OCI-LY3 (cell line): Measurements from ENCODE around the gene C1orf226.
A peak's percentile ranks its signal among the peaks of the same experiment; 100 is the strongest.
"Not testable (repeated sequence)": the region's sequence is repeated elsewhere in the genome, so short reads cannot be mapped to it uniquely, and the experiment has no call there.

Experiments used
- H2AFZ ChIP-seq: fragments of 200-600, 300-600 bp; shearing (Covaris generic); 2 replicates; pipeline ENCODE4 v1.6.0; 2014; ENCODE audit warnings: antibody characterized with exemption, low read depth, low read length
- H3K27ac ChIP-seq: fragments of 200-600, 300-600 bp; sonication (generic); 2 replicates; pipeline ENCODE4 v1.5.1; 2014; ENCODE audit warnings: mild to moderate bottlenecking, low read length, moderate library complexity, mixed read lengths
- H3K27me3 ChIP-seq: fragments of 200-600, 300-600 bp; sonication (generic); 2 replicates; pipeline ENCODE4 v1.6.1; 2014; ENCODE audit warnings: low read depth, low read length, mixed read lengths
- H3K36me3 ChIP-seq: fragments of 200-600, 300-600 bp; sonication (generic); replicated peaks from 2 replicates; pipeline ENCODE3; 2014; ENCODE audit warnings: low read depth, low read length, mixed read lengths
- H3K4me1 ChIP-seq: fragments of 300-600, 200-600 bp; sonication (generic); 2 replicates; pipeline ENCODE4 v1.6.1; 2014; ENCODE audit warnings: low read length, mixed read lengths
- H3K4me2 ChIP-seq: fragments of 200-600, 300-600 bp; sonication (generic); 2 replicates; pipeline ENCODE4 v1.6.1; 2014; ENCODE audit warnings: low read length, mixed read lengths
- H3K4me3 ChIP-seq: fragments of 300-600, 200-600 bp; sonication (generic); 2 replicates; pipeline ENCODE4 v1.5.1; 2014; ENCODE audit warnings: antibody characterized with exemption, mild to moderate bottlenecking, low read length, moderate library complexity
- H3K79me2 ChIP-seq: fragments of 300-600, 200-600 bp; shearing (Covaris generic); 2 replicates; pipeline ENCODE4 v1.6.1; 2014; ENCODE audit warnings: mild to moderate bottlenecking, low read length, mixed read lengths
- H3K9ac ChIP-seq: fragments of 300-600, 200-600 bp; shearing (Covaris generic); 2 replicates; pipeline ENCODE4 v1.6.0; 2014; ENCODE audit warnings: mild to moderate bottlenecking, low read length, moderate library complexity
- H3K9me3 ChIP-seq: fragments of 200-600, 300-600 bp; shearing (Covaris generic); 2 replicates; pipeline ENCODE4 v1.6.1; 2014; ENCODE audit warnings: low read length, mixed read lengths; ENCODE audit not compliant: insufficient read depth
- H4K20me1 ChIP-seq: fragments of 200-600, 300-600 bp; sonication (generic); 2 replicates; pipeline ENCODE4 v1.6.1; 2016; ENCODE audit warnings: low read length, mixed read lengths; ENCODE audit not compliant: insufficient read depth
- CTCF ChIP-seq: fragments of 200-600, 300-600 bp; sonication (generic); IDR thresholded peaks from 2 replicates; pipeline ENCODE4 v1.5.1; 2014; ENCODE audit warnings: antibody characterized with exemption, low read length, low read depth
- EZH2phosphoT487 ChIP-seq: fragments of 200-600 bp; shearing (Covaris generic); IDR thresholded peaks from 2 replicates; pipeline ENCODE4 v1.6.1; 2018; ENCODE audit warnings: antibody characterized with exemption, mixed run types, low read depth

The C1orf226 gene

DNA sequence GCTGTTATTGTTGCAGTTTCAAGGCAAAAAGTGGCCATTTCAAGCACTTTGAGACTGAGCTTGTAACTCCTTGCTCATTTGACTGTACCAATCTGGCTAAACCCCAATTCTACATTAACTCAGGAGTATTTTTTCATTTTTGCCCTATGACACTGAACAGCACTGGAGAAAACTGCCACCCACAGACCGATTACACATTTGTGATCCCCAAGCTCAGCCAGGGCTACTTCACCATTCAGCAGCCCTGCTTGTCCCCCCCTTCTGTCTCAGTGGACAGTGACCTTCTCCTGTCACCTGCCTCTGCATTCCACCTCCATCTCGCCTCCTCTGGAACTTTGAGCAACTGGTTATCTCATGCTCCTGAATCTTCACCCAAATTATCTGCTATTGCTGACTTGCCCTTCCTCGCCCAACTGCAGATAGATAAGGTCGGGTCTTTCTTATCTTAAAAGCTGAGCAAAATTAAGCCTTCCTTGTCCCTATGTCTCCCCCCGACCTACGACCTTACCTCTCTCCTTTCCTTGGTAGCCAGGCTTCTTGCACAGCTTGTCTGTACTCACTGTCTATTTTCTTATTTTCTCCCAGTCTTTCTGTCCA lies 30.2 kb upstream of the C1orf226 start:
- H3K27ac ChIP-seq, result no peak overlapping the region

GRCh38 chr1:162351874-162352273 lies 29.7 kb upstream of the C1orf226 start:
- H3K4me1 ChIP-seq, H3K79me2 ChIP-seq, H3K9me3 ChIP-seq, H3K4me2 ChIP-seq, H3K36me3 ChIP-seq, H2AFZ ChIP-seq, H3K4me3 ChIP-seq, H3K27ac ChIP-seq, H3K9ac ChIP-seq, H4K20me1 ChIP-seq: not testable (repeated sequence)
- H3K27me3 ChIP-seq, result peaks cover 76% of the 10 kb centered on the region

More for the DNA sequence above, 30.2 kb upstream of the C1orf226 start:
- no peaks in the 10 kb centered on the region for H4K20me1 ChIP-seq
- H3K9ac ChIP-seq, result no peak overlapping the region
- no peak overlapping the region for H3K4me3 ChIP-seq
- TF ChIP-seq CTCF (no peak), EZH2phosphoT487 (no peak)
- no peaks in the 10 kb centered on the region for H3K36me3 ChIP-seq
- peaks cover 71% of the 10 kb centered on the region for H3K27me3 ChIP-seq
- no peaks in the 10 kb centered on the region for H3K9me3 ChIP-seq
- no peaks in the 10 kb centered on the region for H3K79me2 ChIP-seq
- no peak overlapping the region for H3K4me2 ChIP-seq
- H3K4me1 ChIP-seq, result no peaks in the 10 kb centered on the region; the same call in 1 of the 2 replicates
- no peak overlapping the region for H2AFZ ChIP-seq

GRCh38 chr1:162353078-162353477 lies 28.4 kb upstream of the C1orf226 start:
- no peaks in the 10 kb centered on the region for H3K79me2 ChIP-seq
- H3K4me3 ChIP-seq, result no peak overlapping the region

GRCh38 chr1:162353702-162354101 lies 27.8 kb upstream of the C1orf226 start:
- H3K27ac ChIP-seq, result no peak overlapping the region
- no peak for TF ChIP-seq EZH2phosphoT487
- H4K20me1 ChIP-seq, result no peaks in the 10 kb centered on the region
- H3K4me3 ChIP-seq, result no peak overlapping the region
- no peaks in the 10 kb centered on the region for H3K79me2 ChIP-seq
- H3K4me1 ChIP-seq, result no peaks in the 10 kb centered on the region
- H3K4me2 ChIP-seq, result no peak overlapping the region
- peaks cover 77% of the 10 kb centered on the region for H3K27me3 ChIP-seq
- H2AFZ ChIP-seq, result no peak overlapping the region
- H3K9me3 ChIP-seq, result no peaks in the 10 kb centered on the region
- no peaks in the 10 kb centered on the region for H3K36me3 ChIP-seq
- no peak overlapping the region for H3K9ac ChIP-seq

More at GRCh38 chr1:162353078-162353477, 28.4 kb upstream of the C1orf226 start:
- Histone ChIP-seq H3K36me3 (no peaks in the 10 kb centered on the region), H3K9me3 (no peaks in the 10 kb centered on the region), H3K4me1 (no peaks in the 10 kb centered on the region), H4K20me1 (no peaks in the 10 kb centered on the region), H3K27ac (no peak overlapping the region), H2AFZ (no peak overlapping the region), H3K9ac (no peak overlapping the region), H3K4me2 (no peak overlapping the region), H3K27me3 (peaks cover 75% of the 10 kb centered on the region)
- TF ChIP-seq EZH2phosphoT487 (no peak), CTCF (no peak)

GRCh38 chr1:162357681-162358266 lies 23.8 kb upstream of the C1orf226 start:
- Histone ChIP-seq H3K4me3 (no peak overlapping the region), H3K4me2 (no peak overlapping the region), H3K27me3 (peaks cover 90% of the 10 kb centered on the region), H2AFZ (no peak overlapping the region), H3K79me2 (no peaks in the 10 kb centered on the region), H3K36me3 (no peaks in the 10 kb centered on the region), H3K4me1 (peaks cover 12% of the 10 kb centered on the region), H3K9ac (no peak overlapping the region), H3K27ac (no peak overlapping the region), H4K20me1 (peaks cover 26% of the 10 kb centered on the region), H3K9me3 (no peaks in the 10 kb centered on the region)
- TF ChIP-seq EZH2phosphoT487 (no peak), CTCF (peak; percentile 79)
